Gastrocnemius medialis (tissue), 4 donors: ENCODE measurements around the gene ARL14EP. TPM values are rescaled to one million over a fixed set of nuclear protein-coding genes. Genes with fewer than 3 reads are reported as not detected.

ENCODE experiments used
- ATAC-seq, 2 donors: fragments of 150-250 bp; one replicate each; pipeline ENCODE4 v1.9.1; 2016
- DNase-seq, 2 donors: peaks; one replicate each; pipeline ENCODE4 v3.0.0-alpha.2; 2019
- H3K27ac ChIP-seq, 4 donors: fragments of 200-600 bp; sonication (generic); 1 replicate in 1 of 4; 2 replicates in 3 of 4; pipeline ENCODE4 v1.5.1; 2016 to 2018; ENCODE audit warnings: mild to moderate bottlenecking in 2 of 4, moderate library complexity in 1 of 4
- H3K27me3 ChIP-seq, 3 donors: fragments of 200-600 bp; sonication (generic) in 2 of 3; 1 replicate in 1 of 3; 2 replicates in 2 of 3; pipeline versions ENCODE4 v1.5.1 to v1.6.0; 2016 to 2019; ENCODE audit warnings: mild to moderate bottlenecking in 1 of 3, moderate library complexity in 1 of 3
- H3K36me3 ChIP-seq, 2 donors: fragments of 200-600 bp; sonication (generic) in 1 of 2; one replicate each; pipeline ENCODE4 v1.5.1; 2017 to 2018
- H3K4me1 ChIP-seq, 2 donors: fragments of 200-600 bp; sonication (generic) in 1 of 2; one replicate each; pipeline ENCODE4 v1.5.1; 2016 to 2017; ENCODE audit warnings: mild to moderate bottlenecking in 2 of 2
- H3K4me3 ChIP-seq, 4 donors: fragments of 200-600 bp; sonication (generic) in 3 of 4; 1 replicate in 1 of 4; 2 replicates in 3 of 4; pipeline ENCODE4 v1.5.1; 2016 to 2019; ENCODE audit warnings: mild to moderate bottlenecking in 2 of 4
- H3K9me3 ChIP-seq, 3 donors: fragments of 200-600 bp; sonication (generic) in 2 of 3; 1 replicate in 1 of 3; 2 replicates in 2 of 3; pipeline ENCODE4 v1.5.1; 2016 to 2019
- CTCF ChIP-seq, 5 experiments: fragments of 450-650 bp in 3 of 5; fragments of 200-600 bp in 2 of 5; sonication (generic) in 2 of 5; IDR thresholded peaks in 4 of 5; conservative IDR thresholded peaks in 1 of 5; 1 replicate in 4 of 5; 2 replicates in 1 of 5; pipeline ENCODE4 v1.5.1; 2016 to 2019; ENCODE audit warnings: antibody characterized with exemption in 5 of 5, mild to moderate bottlenecking in 3 of 5, moderate library complexity in 3 of 5
- POLR2A ChIP-seq, 2 donors: fragments of 450-650 bp; IDR thresholded peaks; one replicate each; pipeline ENCODE4 v1.6.1; 2017; ENCODE audit warnings: antibody characterized with exemption in 2 of 2, mild to moderate bottlenecking in 2 of 2, moderate library complexity in 2 of 2
- in situ Hi-C, 4 donors: fragments of 200-750 bp; cut with MboI; loops; one replicate each; pipeline versions ENCODE4 v1.15.0 to v1.8.0; 2017; ENCODE audit warnings: low sequenced_read_pairs in 4 of 4
- intact Hi-C: fragments of 100-400 bp; cut with DNase I; formaldehyde crosslinking; loops from one replicate; pipeline ENCODE4 v1.15.1; 2023; ENCODE audit warnings: low total_unique reads
- total RNA-seq, 4 donors: library from RNA; depleted of rRNA; stranded (reverse); fragments of >200 nt; gene quantifications; one replicate each; pipeline versions ENCODE4 v1.1.0 to v1.2.3, GENCODE V29; 2016

Gene ARL14EP
- total RNA-seq, 4 donors from 2014 or later, result 10.3 to 26.1 (median 14.1) TPM

GRCh38 chr11:30368394-30368793, 45.5 kb downstream of the ARL14EP start:
- H3K27ac ChIP-seq, result no peak overlapping the region
- intact Hi-C loops, result no loop called here
- no peaks in the 10 kb centered on the region for H3K4me1 ChIP-seq
- no peak for ATAC-seq
- in situ Hi-C loops, result loop anchor here in 1 of 4 donors (10.0 kb wide), 1 partner anchor 476 kb away; no protein-coding TSS in a partner anchor
- no peaks in the 10 kb centered on the region for H3K27me3 ChIP-seq
- H3K9me3 ChIP-seq, result no peaks in the 10 kb centered on the region
- no peaks in the 10 kb centered on the region for H3K36me3 ChIP-seq
- TF ChIP-seq CTCF (IDR thresholded peaks at IDR 0.05 in 4 of 5, conservative IDR thresholded peaks at IDR 0.05 in 1 of 5) (no peak), POLR2A (IDR thresholded peaks at IDR 0.05) (no peak)
- DNase-seq, result no peak
- H3K4me3 ChIP-seq, result no peak overlapping the region

- DNase-seq (no peak), ATAC-seq (no peak)
- Histone ChIP-seq H3K27ac (no peak overlapping the region), H3K36me3 (no peaks in the 10 kb centered on the region), H3K4me1 (no peaks in the 10 kb centered on the region), H3K4me3 (no peak overlapping the region), H3K27me3 (no peaks in the 10 kb centered on the region), H3K9me3 (no peaks in the 10 kb centered on the region)
- intact Hi-C loops, result no loop called here
- in situ Hi-C loops, result no loop called here
- TF ChIP-seq POLR2A (IDR thresholded peaks at IDR 0.05) (no peak), CTCF (IDR thresholded peaks at IDR 0.05 in 4 of 5, conservative IDR thresholded peaks at IDR 0.05 in 1 of 5) (no peak)
These were observed 47.3 kb downstream of the ARL14EP start for GRCh38 chr11:30370164-30370563.

GRCh38 chr11:30377347-30377746, 54.4 kb downstream of the ARL14EP start:
- H3K27me3 ChIP-seq, result no peaks in the 10 kb centered on the region
- intact Hi-C loops (no loop called here), in situ Hi-C loops (no loop called here)
- no peaks in the 10 kb centered on the region for H3K36me3 ChIP-seq
- H3K4me3 ChIP-seq, result no peak overlapping the region
- H3K4me1 ChIP-seq, result no peaks in the 10 kb centered on the region
- ATAC-seq, result no peak
- H3K9me3 ChIP-seq, result no peaks in the 10 kb centered on the region
- no peak for DNase-seq
- TF ChIP-seq POLR2A (IDR thresholded peaks at IDR 0.05) (no peak), CTCF (IDR thresholded peaks at IDR 0.05 in 4 of 5, conservative IDR thresholded peaks at IDR 0.05 in 1 of 5) (no peak)
- no peak overlapping the region for H3K27ac ChIP-seq

- ATAC-seq (no peak), DNase-seq (no peak)
- no peak overlapping the region for H3K27ac ChIP-seq
- H3K36me3 ChIP-seq, result no peaks in the 10 kb centered on the region
- no peaks in the 10 kb centered on the region for H3K4me1 ChIP-seq
- intact Hi-C loops (no loop called here), in situ Hi-C loops (no loop called here)
- TF ChIP-seq CTCF (IDR thresholded peaks at IDR 0.05 in 4 of 5, conservative IDR thresholded peaks at IDR 0.05 in 1 of 5), result no peak
- no peak for TF ChIP-seq POLR2A (IDR thresholded peaks at IDR 0.05)
- H3K4me3 ChIP-seq, result no peak overlapping the region
- no peaks in the 10 kb centered on the region for H3K27me3 ChIP-seq
- H3K9me3 ChIP-seq, result no peaks in the 10 kb centered on the region
These were observed 57.9 kb downstream of the ARL14EP start for GRCh38 chr11:30380846-30381245.

GRCh38 chr11:30381879-30382278, 59.0 kb downstream of the ARL14EP start:
- Histone ChIP-seq H3K27ac (no peak overlapping the region), H3K27me3 (no peaks in the 10 kb centered on the region), H3K4me3 (no peak overlapping the region), H3K4me1 (no peaks in the 10 kb centered on the region), H3K9me3 (no peaks in the 10 kb centered on the region), H3K36me3 (no peaks in the 10 kb centered on the region)
- ATAC-seq (no peak), DNase-seq (no peak)
- intact Hi-C loops, result no loop called here
- in situ Hi-C loops, result no loop called here
- TF ChIP-seq POLR2A (IDR thresholded peaks at IDR 0.05), result no peak
- no peak for TF ChIP-seq CTCF (IDR thresholded peaks at IDR 0.05 in 4 of 5, conservative IDR thresholded peaks at IDR 0.05 in 1 of 5)
